GM21526 (cell line): Measurements from ENCODE around the gene IL18.
"Not testable (repeated sequence)": the region's sequence is repeated elsewhere in the genome, so short reads cannot be mapped to it uniquely, and the experiment has no call there.

Experiments used
- ATAC-seq: cut with Tn5 transposase; IDR thresholded peaks from one replicate; pipeline ENCODE4 v1.9.1; 2021; ENCODE audit warnings: moderate library complexity; ENCODE audit not compliant: unreplicated experiment, low FRiP score

IL18 gene

GRCh38 chr11:112163875-112164685 lies at the start of gene IL18:
IL18 (minus strand) TSS chr11:112164094; CDS start chr11:112155053, 9,041 bp downstream.
- no peak for ATAC-seq

- ATAC-seq: no peak
Measured at GRCh38 chr11:112212710-112213109, 48.8 kb upstream of the IL18 start.

- no peak for ATAC-seq
Measured at GRCh38 chr11:112212290-112212689, 48.4 kb upstream of the IL18 start.

- no peak for ATAC-seq
Measured at GRCh38 chr11:112211536-112211935, 47.6 kb upstream of the IL18 start.

- no peak for ATAC-seq
Measured at GRCh38 chr11:112210890-112211289, 47.0 kb upstream of the IL18 start.

GRCh38 chr11:112206071-112206470 lies 42.2 kb upstream of the IL18 start:
- ATAC-seq: no peak

- no peak for ATAC-seq
Measured at GRCh38 chr11:112200252-112200651, 36.4 kb upstream of the IL18 start.

- not testable (repeated sequence) for ATAC-seq
Measured at GRCh38 chr11:112199101-112199500, 35.2 kb upstream of the IL18 start.

- no peak for ATAC-seq
Measured at GRCh38 chr11:112196519-112197087, 32.7 kb upstream of the IL18 start.

GRCh38 chr11:112195951-112196351 lies 32.1 kb upstream of the IL18 start:
- ATAC-seq: no peak

- not testable (repeated sequence) for ATAC-seq
Measured at GRCh38 chr11:112195113-112195512, 31.2 kb upstream of the IL18 start.

- ATAC-seq: no peak
Measured at GRCh38 chr11:112186304-112186703, 22.4 kb upstream of the IL18 start.

- no peak for ATAC-seq
Measured at GRCh38 chr11:112185883-112186282, 22.0 kb upstream of the IL18 start.

GRCh38 chr11:112182867-112183266 lies 19.0 kb upstream of the IL18 start:
- no peak for ATAC-seq

GRCh38 chr11:112179601-112180000 lies 15.7 kb upstream of the IL18 start:
- no peak for ATAC-seq

- ATAC-seq: no peak
Measured at GRCh38 chr11:112178936-112179335, 15.0 kb upstream of the IL18 start.

- no peak for ATAC-seq
Measured at GRCh38 chr11:112178428-112178827, 14.5 kb upstream of the IL18 start.

- no peak for ATAC-seq
Measured at GRCh38 chr11:112177589-112177988, 13.7 kb upstream of the IL18 start.

GRCh38 chr11:112176077-112176476 lies 12.2 kb upstream of the IL18 start:
- no peak for ATAC-seq

- no peak for ATAC-seq
Measured at GRCh38 chr11:112175599-112175952, 11.7 kb upstream of the IL18 start.

GRCh38 chr11:112174789-112175598 lies 11.1 kb upstream of the IL18 start, which contains the start of gene BCO2:
BCO2 (plus strand) TSS chr11:112175512; CDS start chr11:112175602, 90 bp downstream.
- ATAC-seq: peak; percentile 48
